Endometrial microvascular endothelial cells (primary cell): ENCODE results near the gene MTHFSD. TPM values are rescaled to one million over a fixed set of nuclear protein-coding genes. Genes with fewer than 3 reads are reported as not detected.
"Not testable (repeated sequence)": the region's sequence is repeated elsewhere in the genome, so short reads cannot be mapped to it uniquely, and the experiment has no call there.

Source experiments
- in situ Hi-C: cut with HindIII; loops from 2 replicates; pipeline ENCODE4 v1.10.0; 2017; ENCODE audit warnings: low sequenced_read_pairs, low pct_unique_long_range_greater_than_20kb; ENCODE audit errors: inconsistent ontology term
- total RNA-seq: library from RNA; depleted of rRNA; stranded (reverse); fragments of >200 nt; gene quantifications from one replicate; pipeline ENCODE4 v1.2.3, GENCODE V29; 2015; ENCODE audit errors: inconsistent ontology term

MTHFSD gene, protein sequence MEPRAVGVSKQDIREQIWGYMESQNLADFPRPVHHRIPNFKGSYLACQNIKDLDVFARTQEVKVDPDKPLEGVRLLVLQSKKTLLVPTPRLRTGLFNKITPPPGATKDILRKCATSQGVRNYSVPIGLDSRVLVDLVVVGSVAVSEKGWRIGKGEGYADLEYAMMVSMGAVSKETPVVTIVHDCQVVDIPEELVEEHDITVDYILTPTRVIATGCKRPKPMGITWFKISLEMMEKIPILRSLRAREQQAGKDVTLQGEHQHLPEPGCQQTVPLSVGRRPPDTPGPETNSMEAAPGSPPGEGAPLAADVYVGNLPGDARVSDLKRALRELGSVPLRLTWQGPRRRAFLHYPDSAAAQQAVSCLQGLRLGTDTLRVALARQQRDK
- total RNA-seq, result 4.8 TPM

DNA sequence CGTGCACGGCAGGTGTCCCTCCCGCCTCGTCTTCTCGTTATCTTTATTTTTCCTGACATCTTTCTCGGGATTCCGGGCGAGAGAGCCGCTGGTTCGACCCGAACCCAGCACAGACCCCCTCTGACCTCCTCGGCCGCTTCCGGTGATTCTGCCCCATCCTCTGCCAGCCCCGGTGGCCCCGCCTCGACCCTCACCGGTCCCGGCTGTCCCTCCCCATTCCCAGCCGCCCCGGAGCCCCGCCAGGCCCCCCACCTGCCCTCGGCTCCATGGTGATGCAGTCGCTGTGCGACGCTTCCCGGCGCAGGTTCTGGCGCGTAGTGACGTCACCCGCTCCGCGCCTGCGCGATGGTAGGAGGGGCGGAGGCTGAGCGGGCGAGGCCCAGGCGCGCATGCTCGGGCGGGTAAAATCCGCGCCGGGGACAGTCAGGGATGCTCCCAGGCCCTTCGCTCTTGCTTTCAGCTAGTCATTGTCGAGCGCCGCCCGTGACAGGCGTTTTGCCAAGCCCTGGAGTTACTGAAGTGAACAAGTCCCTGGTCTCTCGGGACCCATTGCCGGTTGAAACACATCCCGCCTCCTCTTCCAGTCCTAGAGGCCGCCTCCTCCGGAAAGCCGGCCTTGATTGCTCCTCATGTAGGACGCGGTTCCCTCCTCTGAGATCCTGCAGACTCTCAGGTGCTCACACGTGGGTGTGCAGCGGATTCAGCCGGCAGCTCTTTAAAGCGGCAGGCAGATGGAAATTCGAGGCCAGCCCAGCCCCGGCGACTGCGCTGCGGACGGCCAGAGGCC, at the start of gene MTHFSD:
MTHFSD (minus strand) TSS at position 319 of the 787 bp plus-strand sequence; CDS start at position 268, 51 bp downstream.
- in situ Hi-C loops, result no loop called here

DNA sequence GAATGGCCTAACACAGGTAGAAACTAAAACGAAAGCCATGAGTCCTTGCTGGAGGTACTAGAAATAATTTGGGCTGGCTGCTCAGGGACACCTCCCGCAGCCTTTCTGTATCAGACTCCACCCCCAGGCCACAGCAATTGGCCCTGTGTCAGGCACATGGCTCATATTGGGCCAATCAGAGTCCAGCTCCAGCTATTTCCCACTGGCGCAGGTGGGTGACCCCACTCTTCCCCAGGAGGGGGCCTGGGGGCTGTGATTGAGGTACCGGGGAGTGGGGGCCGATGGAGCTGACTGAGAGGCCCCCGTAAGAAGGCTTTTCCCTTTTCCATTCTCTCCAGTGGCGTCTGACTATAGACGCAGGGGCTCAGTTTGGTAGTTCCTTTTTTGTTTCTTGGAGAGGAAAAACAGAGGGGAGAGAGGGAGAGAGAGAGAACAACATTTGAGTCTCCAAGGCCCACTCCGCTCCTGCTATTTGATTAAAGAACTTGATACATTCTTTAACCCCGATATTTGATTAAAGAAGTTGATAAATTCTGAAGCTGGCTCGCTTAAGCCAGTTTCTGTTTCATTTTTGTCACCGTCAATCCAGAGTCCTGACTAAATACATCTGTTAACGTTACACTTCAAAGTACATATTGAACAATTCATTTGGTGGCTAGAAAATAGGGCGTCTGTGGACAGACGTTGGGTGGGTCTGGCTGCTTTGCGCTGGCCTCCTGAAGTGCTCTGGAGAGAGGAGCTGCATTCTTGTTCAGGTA, 49.6 kb upstream of the MTHFSD start:
- in situ Hi-C loops, result no loop called here

DNA sequence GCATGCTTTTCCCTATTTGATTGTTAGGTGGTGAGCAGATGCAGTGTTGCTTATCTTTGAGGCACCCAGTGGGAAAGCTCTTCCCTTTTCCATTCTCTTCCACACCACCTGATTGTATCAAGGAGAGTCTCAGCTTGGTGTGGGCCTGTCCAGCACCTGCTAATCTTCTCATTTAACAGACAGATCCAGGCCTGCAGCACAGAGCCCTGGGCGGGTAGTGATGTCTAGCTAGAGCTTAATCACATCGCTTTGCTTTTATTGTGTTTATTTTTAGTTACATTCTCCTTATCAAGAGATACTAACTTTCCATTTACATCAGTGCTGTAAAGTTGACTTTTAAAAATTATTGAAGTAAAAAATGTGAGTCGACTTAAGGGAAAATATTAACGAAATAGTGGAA, 47.5 kb upstream of the MTHFSD start:
- in situ Hi-C loops, result no loop called here

DNA sequence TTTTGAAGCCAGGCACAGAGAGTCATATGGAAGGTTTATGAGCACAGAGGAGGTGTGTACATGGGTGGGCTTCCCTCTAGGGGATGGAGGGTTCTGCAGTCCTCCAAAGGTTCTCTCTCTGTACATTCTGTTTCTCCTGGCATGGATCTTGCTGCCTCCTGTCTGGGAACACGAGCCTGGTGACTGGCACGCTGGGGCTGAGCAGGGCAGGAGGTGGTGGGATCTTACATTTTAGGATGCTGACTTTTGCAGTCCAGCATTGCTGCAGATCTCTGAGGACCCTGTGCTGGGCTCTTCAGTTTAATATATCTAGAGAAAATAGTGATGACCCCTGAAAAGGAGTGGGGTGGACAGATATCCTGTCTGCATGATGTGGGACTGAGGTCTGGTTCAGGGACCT, 46.3 kb upstream of the MTHFSD start:
- in situ Hi-C loops, result no loop called here

DNA sequence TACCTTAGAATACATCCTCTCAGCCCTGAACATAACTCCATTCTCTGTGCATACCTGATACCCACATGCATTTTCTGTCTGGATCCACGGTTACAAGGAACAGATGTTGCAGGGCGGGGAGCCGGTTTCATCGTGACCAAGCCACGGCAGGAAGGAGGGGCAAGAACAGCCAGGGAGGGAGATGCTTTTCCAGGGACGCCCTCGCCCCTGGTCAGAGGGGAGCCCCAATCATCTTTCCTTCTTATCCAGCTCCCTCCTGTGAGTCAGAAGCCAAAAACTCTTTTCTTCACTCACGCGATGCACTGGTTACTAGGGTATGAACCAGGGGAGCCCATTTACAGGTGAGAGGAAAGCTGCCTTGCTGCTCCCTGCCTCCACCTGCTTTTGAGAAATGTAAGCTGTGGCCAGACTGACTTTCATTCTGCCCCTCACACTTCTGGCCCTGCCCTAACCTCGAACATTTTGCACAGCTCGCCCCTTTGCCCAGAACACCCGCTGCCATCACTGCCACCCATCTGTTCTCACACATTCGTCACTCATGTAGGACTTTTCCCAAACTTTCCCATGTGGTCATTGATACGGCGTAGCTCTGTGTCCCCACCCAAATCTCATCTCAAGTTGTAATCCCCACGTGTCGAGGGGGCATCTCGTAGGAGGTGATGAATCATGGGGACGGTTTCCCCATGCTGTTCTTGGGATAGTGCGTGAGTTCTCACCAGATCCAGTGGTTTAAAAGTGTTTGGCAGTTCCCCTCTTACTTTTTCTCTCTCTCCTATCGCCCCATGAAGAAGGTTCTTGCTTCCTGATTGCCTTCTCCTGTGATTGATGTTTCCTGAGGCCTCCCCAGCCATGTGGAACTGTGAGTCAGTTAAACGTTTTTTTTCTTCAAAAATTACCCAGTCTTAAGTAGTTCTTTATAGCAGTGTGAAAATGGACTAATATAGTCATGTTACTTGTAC, 43.9 kb upstream of the MTHFSD start:
- in situ Hi-C loops, result no loop called here

DNA sequence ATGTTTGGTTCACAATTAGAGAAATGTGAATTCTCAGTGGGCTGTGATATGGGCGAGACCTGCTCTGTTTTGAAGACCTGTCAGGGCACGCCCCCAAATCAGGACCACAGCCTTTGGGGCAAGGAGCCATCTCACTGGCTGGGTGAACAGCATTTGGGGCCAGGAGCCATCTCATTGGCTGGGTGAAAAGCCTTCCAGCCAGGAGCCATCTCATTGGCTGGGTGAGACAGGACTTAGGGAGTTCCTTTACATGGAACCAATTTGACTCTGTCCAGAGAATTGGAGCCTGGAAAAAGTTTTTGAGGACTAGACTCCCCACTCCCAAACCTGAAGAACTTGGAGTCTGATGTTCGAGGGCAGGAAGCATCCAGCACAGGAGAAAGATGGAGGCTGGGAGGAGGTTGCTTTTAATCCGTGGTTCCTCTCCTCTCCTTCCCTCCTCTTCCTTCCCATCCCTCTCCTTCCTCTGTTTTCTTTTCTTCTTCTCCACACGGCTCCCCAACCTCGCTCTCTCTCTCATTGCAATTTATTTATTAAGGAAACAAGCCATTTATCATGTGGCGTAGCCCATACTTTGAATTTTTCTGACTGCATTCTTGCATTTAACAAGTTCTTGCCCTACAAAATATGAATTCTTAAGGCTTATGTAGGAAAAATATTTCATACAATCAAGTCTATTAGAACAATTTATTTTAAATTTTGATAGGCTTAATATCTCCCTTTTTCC, 43.0 kb upstream of the MTHFSD start:
- in situ Hi-C loops, result no loop called here

DNA sequence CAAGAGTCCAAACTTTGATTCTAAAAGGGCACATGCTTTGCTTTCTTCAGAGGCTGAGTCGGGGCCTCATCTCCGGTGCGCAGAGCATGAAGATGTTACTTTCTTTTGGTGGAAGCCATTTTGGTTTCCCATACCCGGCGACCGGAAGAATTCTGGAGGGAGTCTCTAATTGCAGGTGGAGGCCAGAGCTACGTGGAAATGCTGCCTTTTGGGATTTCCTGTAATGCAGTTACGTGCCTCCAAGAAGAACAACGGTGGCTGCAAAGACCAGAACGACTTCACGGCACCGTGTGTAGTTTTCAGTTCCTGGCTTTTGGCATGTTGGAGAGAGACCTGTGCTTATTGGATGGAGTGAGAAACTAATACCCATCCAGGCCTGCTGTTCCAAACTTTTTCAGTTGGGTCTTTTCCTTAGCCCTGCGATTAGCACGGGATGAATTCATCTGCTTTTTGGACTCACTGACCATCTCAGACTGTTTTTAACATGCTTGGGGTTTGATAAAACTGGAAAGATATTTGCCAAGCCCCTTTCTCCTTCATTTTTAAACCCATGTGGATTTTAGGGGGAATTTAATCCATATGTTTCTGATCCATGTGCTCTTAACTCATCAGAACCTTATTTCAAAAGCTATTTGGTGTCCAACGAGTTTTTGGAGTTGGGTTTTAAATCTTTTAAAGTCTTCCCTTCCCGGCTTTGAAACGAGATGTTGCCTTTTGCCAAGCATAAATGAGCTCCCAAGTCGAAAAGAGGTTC, 42.3 kb upstream of the MTHFSD start:
- in situ Hi-C loops, result no loop called here

DNA sequence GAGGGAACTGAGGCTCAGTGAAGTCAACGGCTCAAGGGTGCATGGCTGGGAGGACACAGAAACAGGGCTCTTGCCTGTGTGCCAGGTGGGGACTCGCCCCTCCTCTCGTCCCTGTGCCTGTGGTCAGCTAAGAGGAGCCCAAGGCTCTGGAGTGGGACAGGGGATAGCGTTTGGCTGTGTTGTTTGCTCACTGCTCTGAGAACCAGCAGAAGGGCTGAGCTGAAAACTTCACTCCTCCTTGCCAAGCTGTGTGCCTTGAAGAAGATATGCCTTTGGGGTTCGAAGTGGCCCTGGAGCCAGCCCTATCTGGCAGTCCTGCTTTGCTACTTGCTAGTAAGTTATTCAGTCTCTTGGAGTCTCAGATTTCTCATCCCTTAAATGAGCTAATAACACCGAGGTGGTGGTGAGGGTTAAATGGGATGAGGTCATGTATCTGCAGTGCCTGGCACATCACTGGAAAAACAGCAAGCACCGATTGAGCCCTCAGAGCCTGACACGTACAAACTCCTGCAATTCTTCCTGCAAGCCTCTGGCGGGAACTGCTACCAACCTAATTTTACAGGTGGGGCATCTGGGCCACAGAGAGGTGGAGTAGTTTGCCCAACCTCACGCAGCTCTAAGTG, 41.1 kb upstream of the MTHFSD start:
- in situ Hi-C loops, result no loop called here

DNA sequence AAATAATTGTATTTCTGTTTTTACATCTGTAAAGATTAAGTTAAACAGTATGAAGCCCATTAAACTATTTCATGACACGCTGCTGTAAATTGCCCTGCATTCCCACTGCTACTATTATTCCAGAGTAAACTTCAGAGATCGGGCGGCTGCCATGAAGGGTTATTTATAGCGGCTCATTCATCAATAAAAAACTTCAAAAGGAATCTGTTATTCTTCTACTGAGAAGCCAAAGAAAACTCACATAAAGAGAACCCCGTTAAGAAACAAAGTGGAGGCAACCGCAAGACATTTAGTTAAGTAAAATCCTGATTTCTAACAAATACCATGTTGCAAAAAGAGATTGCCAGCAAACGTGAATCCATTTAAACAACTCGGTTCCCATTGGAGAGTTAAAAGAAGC, 39.7 kb upstream of the MTHFSD start:
- in situ Hi-C loops, result no loop called here

DNA sequence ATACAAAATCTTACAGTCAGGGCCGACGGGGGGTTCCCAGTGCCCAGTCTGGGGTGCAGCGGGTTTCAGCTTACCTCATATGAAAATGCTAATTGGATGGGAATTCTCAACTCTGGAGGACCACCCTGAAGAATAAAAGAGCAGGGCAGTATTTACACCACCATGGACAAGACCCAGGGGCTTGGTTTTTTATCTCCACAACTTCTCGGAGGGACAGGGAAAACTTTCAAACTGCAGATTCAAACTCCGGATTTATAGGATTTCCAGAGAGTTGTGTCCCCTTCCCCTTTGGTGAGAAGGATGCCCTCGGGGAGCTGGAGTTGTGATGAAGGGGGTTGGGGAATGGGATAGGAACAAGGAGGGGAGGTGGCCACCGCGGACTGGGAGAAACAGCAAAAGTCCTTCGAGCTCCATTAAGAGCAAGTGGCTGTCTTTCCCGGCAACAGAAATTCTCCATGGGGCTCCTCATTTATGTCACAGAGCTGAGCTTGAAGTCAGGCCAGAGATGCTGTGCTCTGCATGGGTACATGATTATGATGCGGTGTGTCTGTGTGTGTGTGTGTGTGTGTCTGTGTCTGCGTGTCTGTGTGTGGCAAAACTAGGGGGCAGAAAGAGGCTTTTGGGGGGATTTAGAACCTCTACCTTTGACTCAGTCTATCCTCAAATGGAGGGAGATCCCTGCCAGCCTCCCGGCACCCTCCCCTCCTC, 39.0 kb upstream of the MTHFSD start:
- in situ Hi-C loops, result no loop called here

DNA sequence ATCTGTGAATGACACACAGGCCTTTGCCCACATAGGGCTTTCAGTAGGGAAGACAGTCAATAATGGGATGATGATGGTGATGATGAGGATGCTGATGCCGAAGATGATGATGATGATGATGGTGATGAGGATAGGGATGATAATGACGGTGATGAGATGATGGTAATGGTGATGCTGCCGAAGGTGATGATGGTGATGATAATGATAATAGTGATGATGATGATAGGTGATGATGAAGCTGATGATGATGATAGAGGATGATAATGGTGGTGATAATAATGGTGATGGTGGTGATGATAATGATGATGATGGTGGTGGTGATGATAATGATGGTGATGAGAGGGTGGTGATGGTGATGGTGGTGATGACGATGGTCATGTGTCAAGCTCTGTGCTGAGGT, 36.2 kb upstream of the MTHFSD start:
- in situ Hi-C loops, result no loop called here

DNA sequence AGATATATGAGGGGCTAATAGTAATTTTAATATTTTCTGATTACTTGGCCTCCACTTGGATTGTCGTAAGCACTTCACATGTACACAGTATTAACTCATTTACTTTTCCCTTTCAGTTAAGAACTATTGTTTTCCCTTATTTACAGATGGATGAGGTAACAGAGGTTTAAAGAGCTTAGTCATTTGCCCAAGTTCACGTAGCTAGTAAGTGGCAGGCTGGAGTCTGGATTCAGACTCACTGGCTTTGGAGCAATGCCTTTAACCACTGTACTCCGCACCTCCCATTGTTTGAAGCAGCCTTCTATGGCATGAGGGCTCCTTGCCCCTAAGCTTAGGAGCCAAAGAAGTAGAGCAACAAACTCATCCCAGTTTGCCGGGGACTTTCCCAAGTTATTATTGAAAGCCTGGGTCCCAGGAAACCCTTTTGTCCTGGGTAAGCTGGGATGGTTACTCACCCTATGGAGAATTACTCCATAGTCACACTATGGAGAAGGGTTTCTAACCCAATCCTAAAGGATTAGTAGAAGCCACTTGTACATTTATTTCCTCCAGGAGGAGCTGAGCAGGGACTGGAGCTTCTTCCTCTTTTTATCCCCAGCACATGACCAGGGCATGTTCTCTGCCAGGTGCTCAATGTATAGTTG, 35.6 kb upstream of the MTHFSD start:
- in situ Hi-C loops, result no loop called here

DNA sequence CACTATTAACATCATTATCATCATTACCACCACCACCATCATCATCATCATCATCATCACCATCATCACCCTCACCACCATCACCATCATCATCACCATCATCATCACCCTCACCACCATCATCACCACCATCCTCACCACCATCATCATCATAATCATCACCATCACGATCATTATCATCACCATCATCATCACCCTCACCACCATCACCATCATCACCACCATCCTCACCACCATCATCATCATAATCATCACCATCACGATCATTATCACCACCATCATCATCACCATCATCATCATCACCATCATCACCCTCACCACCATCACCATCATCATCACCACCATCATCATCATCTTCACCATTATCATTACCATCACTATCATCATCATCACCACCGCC, 32.9 kb upstream of the MTHFSD start:
- in situ Hi-C loops, result not testable (repeated sequence)

DNA sequence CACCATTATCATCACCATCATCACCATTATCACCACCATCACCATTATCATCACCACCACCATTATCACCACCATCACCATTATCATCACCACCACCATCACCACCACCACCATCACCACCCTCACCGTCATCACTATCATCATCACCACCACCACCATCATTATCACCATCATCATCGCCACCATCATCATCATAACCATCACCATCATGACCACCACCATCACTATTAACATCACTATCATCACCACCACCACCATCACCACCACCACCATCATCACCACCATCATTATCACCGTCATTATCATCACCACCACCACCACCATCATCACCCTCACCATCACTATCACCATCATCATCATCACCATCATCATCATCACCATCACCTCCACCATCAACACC, 32.5 kb upstream of the MTHFSD start:
- in situ Hi-C loops, result no loop called here

DNA sequence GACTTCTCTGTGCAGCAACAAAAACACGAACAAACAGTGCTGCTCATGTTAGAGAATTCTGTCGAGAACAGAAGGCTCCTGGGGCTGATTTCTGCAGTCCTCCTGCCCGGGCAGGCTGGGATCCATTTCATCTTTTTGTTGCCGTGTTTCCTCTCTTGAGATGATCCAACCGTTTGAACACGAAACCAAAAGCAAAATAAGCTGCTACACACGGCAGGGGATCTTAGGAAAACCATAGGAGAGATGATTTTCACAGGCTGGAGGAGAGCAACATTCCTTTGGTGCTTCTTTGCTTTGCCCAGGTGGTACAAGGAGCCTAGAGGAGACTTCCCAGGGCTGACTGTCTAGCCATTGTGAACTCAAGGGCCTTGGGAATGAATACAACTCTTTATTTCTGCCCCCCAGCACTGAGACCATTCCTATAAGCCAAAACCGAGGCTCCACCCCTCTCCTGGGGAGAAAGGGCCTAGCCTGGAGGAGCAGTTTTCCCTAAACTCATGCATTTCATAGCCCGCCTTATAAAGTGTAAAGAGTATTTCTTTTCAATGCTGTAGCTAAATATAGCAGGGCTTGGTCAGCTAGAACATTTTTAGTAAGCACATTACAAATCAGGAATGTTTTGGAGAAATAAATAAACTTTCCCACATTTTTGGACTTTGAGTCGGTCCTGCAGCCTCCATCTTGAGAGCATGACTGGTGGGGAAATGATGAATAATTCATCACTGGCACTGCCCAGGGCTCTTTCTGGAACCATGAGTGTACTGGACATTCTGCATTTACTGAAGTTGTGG, 31.0 kb upstream of the MTHFSD start:
- in situ Hi-C loops, result no loop called here
